ELF-1 (cell line): ENCODE results near the gene RANBP3.
"Not testable (repeated sequence)": the region's sequence is repeated elsewhere in the genome, so short reads cannot be mapped to it uniquely, and the experiment has no call there.

ENCODE experiments used
- DNase-seq: peaks from one replicate; pipeline ENCODE4 v3.0.0-alpha.2; 2016; ENCODE audit warnings: low read depth, low spot score

The RANBP3 gene

GRCh38 chr19:6007866-6008265 lies 29.9 kb upstream of the RANBP3 start:
- no peak for DNase-seq

GRCh38 chr19:6006896-6007295 lies 29.0 kb upstream of the RANBP3 start:
- DNase-seq = no peak

- DNase-seq = not testable (repeated sequence)
These were observed 28.1 kb upstream of the RANBP3 start for GRCh38 chr19:6006070-6006446.

- no peak for DNase-seq
These were observed 27.6 kb upstream of the RANBP3 start for GRCh38 chr19:6005321-6006069.

GRCh38 chr19:6003976-6004375 lies 26.0 kb upstream of the RANBP3 start:
- DNase-seq = no peak

- no peak for DNase-seq
These were observed 24.7 kb upstream of the RANBP3 start for GRCh38 chr19:6002591-6002990.

- no peak for DNase-seq
These were observed 22.4 kb upstream of the RANBP3 start for GRCh38 chr19:6000228-6000847.

GRCh38 chr19:5999693-6000092 lies 21.8 kb upstream of the RANBP3 start:
- no peak for DNase-seq

GRCh38 chr19:5997371-5997770 lies 19.4 kb upstream of the RANBP3 start:
- peak; percentile 87 for DNase-seq

- DNase-seq = no peak
These were observed 18.8 kb upstream of the RANBP3 start for GRCh38 chr19:5996623-5997320.

- no peak for DNase-seq
These were observed 18.2 kb upstream of the RANBP3 start for GRCh38 chr19:5996102-5996501.

- no peak for DNase-seq
These were observed 17.7 kb upstream of the RANBP3 start for GRCh38 chr19:5995606-5996005.

- no peak for DNase-seq
These were observed 16.6 kb upstream of the RANBP3 start for GRCh38 chr19:5994405-5995165.

- peak; percentile 82 for DNase-seq
These were observed 15.9 kb upstream of the RANBP3 start for GRCh38 chr19:5993648-5994358.

GRCh38 chr19:5993201-5993600 lies 15.3 kb upstream of the RANBP3 start:
- DNase-seq = no peak

- no peak for DNase-seq
These were observed 14.8 kb upstream of the RANBP3 start for GRCh38 chr19:5992756-5993155.

GRCh38 chr19:5991244-5991838 lies 13.4 kb upstream of the RANBP3 start:
- DNase-seq = no peak

GRCh38 chr19:5990289-5990797 lies 12.4 kb upstream of the RANBP3 start:
- DNase-seq = no peak

- DNase-seq = no peak
These were observed 11.6 kb upstream of the RANBP3 start for GRCh38 chr19:5989388-5990074.
